IMR-90 (cell line): ENCODE data around the gene CMBL. TPM values are rescaled to one million over a fixed set of nuclear protein-coding genes. Genes with fewer than 3 reads are reported as not detected.

ENCODE experiments used
- ATAC-seq: fragments of 200-7000 bp; cut with Tn5 transposase; 2 replicates; pipeline ENCODE4 v1.9.1; 2020; ENCODE audit warnings: low read depth, mild to moderate bottlenecking, moderate library complexity
- BruUV-seq: library from RNA; stranded (reverse); fragments of 400-500 nt; replicated peaks from 2 replicates; lab custom pipeline; 2021; lab: Mats Ljungman, UMichigan
- CTCF ChIA-PET: fragments of 300-600 bp; formaldehyde crosslinking; extraction: SDS; loops from one replicate; lab custom pipeline; 2021; ENCODE audit warnings: antibody characterized with exemption; lab: Yijun Ruan, JAX
- POLR2A ChIA-PET: fragments of 300-600 bp; sonication (Branson Sonifier 250); formaldehyde crosslinking; loops from one replicate; lab custom pipeline; 2022; ENCODE audit warnings: antibody characterized with exemption; ENCODE audit not compliant: unreplicated experiment; lab: Charles Lee
- DNase-seq: peaks from one replicate; pipeline ENCODE4 v3.0.0; 2013
- H2AFZ ChIP-seq: replicated peaks from 2 replicates; pipeline ENCODE3; 2013; ENCODE audit warnings: low read length, mild to moderate bottlenecking; ENCODE audit not compliant: poor library complexity
- H2AK5ac ChIP-seq: 2 replicates; pipeline ENCODE4 v1.6.1; 2013; ENCODE audit warnings: low read depth, low read length, inconsistent platforms
- H2AK9ac ChIP-seq: replicated peaks from 2 replicates; pipeline ENCODE3; 2013; ENCODE audit warnings: mild to moderate bottlenecking, low read depth, low read length, moderate library complexity; ENCODE audit not compliant: poor library complexity
- H2BK120ac ChIP-seq: 2 replicates; pipeline ENCODE4 v1.6.1; 2013; ENCODE audit warnings: low read depth, low read length, inconsistent platforms
- H2BK15ac ChIP-seq: 3 replicates; pipeline ENCODE4 v1.6.1; 2013; ENCODE audit warnings: low read depth, low read length, inconsistent platforms
- H2BK20ac ChIP-seq: 2 replicates; pipeline ENCODE4 v1.6.1; 2013; ENCODE audit warnings: low read depth, mild to moderate bottlenecking, inconsistent platforms, low read length, moderate library complexity
- H2BK5ac ChIP-seq: 2 replicates; pipeline ENCODE4 v1.6.1; 2013; ENCODE audit warnings: mild to moderate bottlenecking, low read depth, low read length, inconsistent platforms; ENCODE audit not compliant: poor library complexity, severe bottlenecking
- H3K14ac ChIP-seq: replicated peaks from 2 replicates; pipeline ENCODE4 v1.6.1; 2013; ENCODE audit warnings: low read depth, low read length, inconsistent platforms
- H3K18ac ChIP-seq: 2 replicates; pipeline ENCODE4 v1.6.1; 2013; ENCODE audit warnings: low read depth, low read length, control low read depth
- H3K23ac ChIP-seq: 2 replicates; pipeline ENCODE4 v1.6.1; 2013; ENCODE audit warnings: low read depth, low read length, inconsistent platforms
- H3K27ac ChIP-seq: 2 replicates; pipeline ENCODE4 v1.5.1; 2013; ENCODE audit warnings: mild to moderate bottlenecking, control low read depth, low read length; ENCODE audit not compliant: insufficient read depth
- H3K27me3 ChIP-seq: 2 replicates; pipeline ENCODE4 v1.6.1; 2013; ENCODE audit warnings: low read length; ENCODE audit not compliant: control insufficient read depth, insufficient read depth
- H3K36me3 ChIP-seq: 2 replicates; pipeline ENCODE4 v1.6.1; 2013; ENCODE audit warnings: low read length, mixed read lengths; ENCODE audit not compliant: control insufficient read depth, insufficient read depth
- H3K4ac ChIP-seq: 2 replicates; pipeline ENCODE4 v1.6.1; 2013; ENCODE audit warnings: low read depth, low read length, inconsistent platforms
- H3K4me1 ChIP-seq: 2 replicates; pipeline ENCODE4 v1.6.1; 2013; ENCODE audit warnings: low read length, mixed read lengths; ENCODE audit not compliant: control insufficient read depth, insufficient read depth
- H3K4me2 ChIP-seq: 2 replicates; pipeline ENCODE4 v1.6.1; 2013; ENCODE audit warnings: low read depth, mild to moderate bottlenecking, control low read depth, low read length, moderate library complexity
- H3K4me3 ChIP-seq: 2 replicates; pipeline ENCODE4 v1.5.1; 2013; ENCODE audit warnings: low read depth, mild to moderate bottlenecking, control low read depth, low read length, moderate library complexity; ENCODE audit not compliant: insufficient read depth
- H3K56ac ChIP-seq: 2 replicates; pipeline ENCODE4 v1.6.1; 2013; ENCODE audit warnings: low read length, inconsistent platforms; ENCODE audit not compliant: insufficient read depth; ENCODE audit errors: extremely low read depth
- H3K79me1 ChIP-seq, 2 experiments: 2 replicates each; pipeline ENCODE4 v1.6.1; 2013; ENCODE audit warnings: low read length in 2 of 2, inconsistent platforms in 1 of 2, low read depth in 1 of 2
- H3K9ac ChIP-seq: 2 replicates; pipeline ENCODE4 v1.6.1; 2013; ENCODE audit warnings: low read depth, low read length, control low read depth
- H3K9me1 ChIP-seq: 2 replicates; pipeline ENCODE4 v1.6.1; 2013; ENCODE audit warnings: low read length, inconsistent platforms; ENCODE audit not compliant: insufficient read depth
- H3K9me3 ChIP-seq: 2 replicates; pipeline ENCODE4 v1.6.1; 2013; ENCODE audit warnings: low read length; ENCODE audit not compliant: control insufficient read depth, insufficient read depth
- H4K20me1 ChIP-seq: 2 replicates; pipeline ENCODE4 v1.6.1; 2013; ENCODE audit warnings: low read length, inconsistent platforms; ENCODE audit not compliant: insufficient read depth
- H4K5ac ChIP-seq: 2 replicates; pipeline ENCODE4 v1.6.1; 2013; ENCODE audit warnings: mild to moderate bottlenecking, low read depth, low read length, control low read depth
- H4K8ac ChIP-seq, 2 experiments: 2 replicates each; pipeline ENCODE4 v1.6.1; 2013; ENCODE audit warnings: low read depth in 2 of 2, low read length in 2 of 2, control low read depth in 1 of 2, inconsistent platforms in 1 of 2
- H4K91ac ChIP-seq: 2 replicates; pipeline ENCODE4 v1.6.1; 2013; ENCODE audit warnings: low read depth, low read length, inconsistent platforms; ENCODE audit not compliant: insufficient read depth
- BHLHE40 ChIP-seq: fragments of 150-350 bp; IDR thresholded peaks from 2 replicates; pipeline ENCODE4 v1.6.1; 2016; ENCODE audit warnings: mild to moderate bottlenecking, low read depth, low read length
- CEBPB ChIP-seq: IDR thresholded peaks from 2 replicates; pipeline ENCODE4 v1.6.1; 2012; ENCODE audit warnings: low read depth, low read length, improper control_type of control experiment
- CHD1 ChIP-seq: IDR thresholded peaks from 2 replicates; pipeline ENCODE4 v1.6.1; 2012; ENCODE audit warnings: low read depth, low read length, improper control_type of control experiment
- FOS ChIP-seq: fragments of 150-350 bp; IDR thresholded peaks from 2 replicates; pipeline ENCODE4 v1.6.1; 2016; ENCODE audit warnings: low read depth, low read length
- MAFK ChIP-seq: IDR thresholded peaks from 2 replicates; pipeline ENCODE4 v1.6.1; 2012; ENCODE audit warnings: low read depth, low read length, improper control_type of control experiment
- MAZ ChIP-seq: IDR thresholded peaks from 2 replicates; pipeline ENCODE4 v1.6.1; 2012; ENCODE audit warnings: low read depth, mild to moderate bottlenecking, low read length, improper control_type of control experiment, moderate library complexity, borderline replicate concordance
- MXI1 ChIP-seq: IDR thresholded peaks from 2 replicates; pipeline ENCODE4 v1.6.1; 2012; ENCODE audit warnings: low read depth, mild to moderate bottlenecking, low read length, moderate library complexity, borderline replicate concordance
- NFE2L2 ChIP-seq: fragments of 150-350 bp; IDR thresholded peaks from 2 replicates; pipeline ENCODE4 v1.6.1; 2016; ENCODE audit warnings: low read depth, mild to moderate bottlenecking, low read length
- POLR2A ChIP-seq: IDR thresholded peaks from 2 replicates; pipeline ENCODE4 v1.6.1; 2012; ENCODE audit warnings: mild to moderate bottlenecking, low read depth, low read length
- RAD21 ChIP-seq: IDR thresholded peaks from 2 replicates; pipeline ENCODE4 v1.6.1; 2012; ENCODE audit warnings: low read length, improper control_type of control experiment
- RCOR1 ChIP-seq: IDR thresholded peaks from 2 replicates; pipeline ENCODE4 v1.6.1; 2012; ENCODE audit warnings: mild to moderate bottlenecking, low read length, improper control_type of control experiment; ENCODE audit not compliant: insufficient replicate concordance
- RFX5 ChIP-seq: IDR thresholded peaks from 2 replicates; pipeline ENCODE4 v1.8.0; 2012; ENCODE audit warnings: low read depth, mild to moderate bottlenecking, low read length, moderate library complexity
- SMC3 ChIP-seq: fragments of 150-350 bp; IDR thresholded peaks from 2 replicates; pipeline ENCODE4 v1.6.1; 2016; ENCODE audit warnings: low read depth, mild to moderate bottlenecking, antibody characterized with exemption, low read length, moderate library complexity
- WGBS, 2 experiments: methylation state at CpG; one replicate each; pipeline versions ENCODE4 v1.1.5 to v1.1.7; 2013; ENCODE audit warnings: missing lambda C conversion rate in 2 of 2; ENCODE audit not compliant: insufficient read length in 1 of 2; ENCODE audit errors: extremely low coverage in 2 of 2; 5-methylcytosine and 5-hydroxymethylcytosine counted together
- dilution Hi-C: fragments of 300-500 bp; cut with HindIII; formaldehyde crosslinking; loops from one replicate; pipeline ENCODE4 v1.14.3; 2018; ENCODE audit warnings: low sequenced_read_pairs; ENCODE audit not compliant: unreplicated experiment
- in situ Hi-C: fragments of 300-500 bp; cut with MboI; formaldehyde crosslinking; loops from 3 replicates; pipeline ENCODE4 v1.14.3; 2019; ENCODE audit warnings: low sequenced_read_pairs, inconsistent platforms, mixed read lengths
- intact Hi-C: fragments of 100-400 bp; cut with micrococcal nuclease; formaldehyde crosslinking; loops from 2 replicates; pipeline ENCODE4 v1.10.0; 2022
- polyA plus RNA-seq, 3 experiments: library from polyadenylated mRNA; depleted of rRNA; stranded (reverse); fragments of >200 nt; gene quantifications; 2 replicates each; pipeline ENCODE4 v1.2.3, GENCODE V29; 2012; ENCODE audit warnings: low replicate concordance in 1 of 3
- total RNA-seq: library from RNA; depleted of rRNA; stranded (reverse); fragments of >200 nt; gene quantifications from 2 replicates; pipeline ENCODE4 v1.2.3, GENCODE V29; 2012
- TF ChIP-seq, protein P1 (sequence below): fragments of 150-350 bp; IDR thresholded peaks from 2 replicates; pipeline ENCODE4 v1.6.1; 2016; ENCODE audit warnings: low read depth, mild to moderate bottlenecking, low read length, moderate library complexity, borderline replicate concordance
- TF ChIP-seq, protein P2 (sequence below): conservative IDR thresholded peaks from 2 replicates; pipeline ENCODE4 v1.5.1; 2012; ENCODE audit warnings: mild to moderate bottlenecking, low read depth, low read length, improper control_type of control experiment

Gene CMBL
- total and polyA plus RNA-seq, 2 of the 4 experiments (the other 2 are of a cell fraction) = 5.0 to 26.3 TPM

DNA sequence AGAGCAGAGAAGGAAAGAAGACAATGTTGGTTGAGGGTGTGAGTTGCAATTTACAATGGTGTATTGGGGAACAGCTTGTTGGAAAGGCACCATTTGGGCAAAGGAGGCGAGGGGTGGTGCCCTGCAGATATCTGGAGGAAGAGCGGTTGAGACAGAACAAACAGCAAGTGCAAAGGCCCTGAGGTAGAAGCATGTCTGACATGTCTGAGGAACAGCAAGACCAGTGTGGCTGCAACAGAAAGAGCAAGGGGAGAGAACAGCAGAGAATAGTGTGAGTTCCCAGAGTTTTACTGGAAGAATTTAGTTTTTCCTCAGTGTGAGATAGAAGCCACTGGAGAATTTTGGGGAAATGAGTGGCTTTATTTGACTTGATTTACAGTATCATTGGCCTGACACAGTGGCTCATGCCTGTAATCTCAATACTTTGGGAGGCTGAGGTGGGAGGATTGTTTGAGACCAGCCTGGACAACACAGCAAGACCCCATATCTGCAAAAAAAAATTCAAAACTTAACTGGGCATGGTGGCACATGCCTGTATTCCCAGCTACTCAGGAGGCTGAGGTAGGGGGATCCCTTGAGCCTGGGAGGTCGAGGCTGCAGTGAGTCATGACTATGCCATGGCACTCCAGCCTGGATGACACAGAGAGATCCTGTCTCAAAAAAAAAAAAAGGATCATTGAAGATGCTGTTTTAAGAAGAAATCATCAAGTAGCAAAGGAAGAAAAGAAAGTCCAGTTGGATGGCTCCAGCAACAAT is 13.6 kb downstream of the CMBL start:
- H3K79me1 ChIP-seq = no peaks in the 10 kb centered on the region; a peak in 1 of 4 replicates
- no peak overlapping the region for H3K9ac ChIP-seq
- no peak overlapping the region for H3K23ac ChIP-seq
- ChIA-PET POLR2A (no interaction called here), CTCF (no interaction called here)
- H3K9me3 ChIP-seq = peaks cover 2% of the 10 kb centered on the region; the same call in 1 of the 2 replicates
- DNase-seq = peak; percentile 25
- H3K4me2 ChIP-seq = no peak overlapping the region
- no peak overlapping the region for H4K8ac ChIP-seq
- no peak for ATAC-seq
- no peaks in the 10 kb centered on the region for H3K36me3 ChIP-seq
- H4K20me1 ChIP-seq = no peaks in the 10 kb centered on the region
- no peak overlapping the region for H2BK20ac ChIP-seq
- no peak overlapping the region for H3K56ac ChIP-seq
- H3K4me1 ChIP-seq = no peaks in the 10 kb centered on the region
- H3K18ac ChIP-seq = no peak overlapping the region
- BruUV-seq = no TSS peak
- no peaks in the 10 kb centered on the region for H3K27me3 ChIP-seq
- H4K91ac ChIP-seq = no peak overlapping the region
- H3K27ac ChIP-seq = no peak overlapping the region
- H3K4ac ChIP-seq = no peak overlapping the region
- no peak overlapping the region for H2BK15ac ChIP-seq
- H4K5ac ChIP-seq = no peak overlapping the region
- no peak overlapping the region for H2BK120ac ChIP-seq
- H3K14ac ChIP-seq = no peak overlapping the region
- dilution Hi-C loops = no loop called here
- in situ Hi-C loops = no loop called here
- WGBS, 2 experiments = 85% methylated on average over 2 of the region's 3 CpGs; no CpG with 5 or more reads in 1 of the 2 experiments
- H2AK5ac ChIP-seq = 0 out of 2 replicates have a peak overlapping the region, but pooled peaks have one; percentile 12
- peaks cover 4% of the 10 kb centered on the region; the same call in 1 of the 2 replicates for H3K9me1 ChIP-seq
- no peak overlapping the region for H3K4me3 ChIP-seq
- no peak overlapping the region for H2AFZ ChIP-seq
- no peak overlapping the region for H2AK9ac ChIP-seq
- intact Hi-C loops = no loop called here
- H2BK5ac ChIP-seq = no peak overlapping the region
- no peak for TF ChIP-seq MAFK
- no peak for TF ChIP-seq BHLHE40
- no peak for TF ChIP-seq MAZ
- no peak for TF ChIP-seq SMC3
- TF ChIP-seq, protein P1, sequence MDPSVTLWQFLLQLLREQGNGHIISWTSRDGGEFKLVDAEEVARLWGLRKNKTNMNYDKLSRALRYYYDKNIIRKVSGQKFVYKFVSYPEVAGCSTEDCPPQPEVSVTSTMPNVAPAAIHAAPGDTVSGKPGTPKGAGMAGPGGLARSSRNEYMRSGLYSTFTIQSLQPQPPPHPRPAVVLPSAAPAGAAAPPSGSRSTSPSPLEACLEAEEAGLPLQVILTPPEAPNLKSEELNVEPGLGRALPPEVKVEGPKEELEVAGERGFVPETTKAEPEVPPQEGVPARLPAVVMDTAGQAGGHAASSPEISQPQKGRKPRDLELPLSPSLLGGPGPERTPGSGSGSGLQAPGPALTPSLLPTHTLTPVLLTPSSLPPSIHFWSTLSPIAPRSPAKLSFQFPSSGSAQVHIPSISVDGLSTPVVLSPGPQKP = no peak
- TF ChIP-seq POLR2A = no peak
- no peak for TF ChIP-seq CHD1
- TF ChIP-seq RAD21 = no peak
- TF ChIP-seq RCOR1 = no peak
- TF ChIP-seq CEBPB = no peak
- TF ChIP-seq FOS = no peak
- TF ChIP-seq MXI1 = no peak
- no peak for TF ChIP-seq RFX5
- no peak for TF ChIP-seq NFE2L2
- TF ChIP-seq, protein P2, sequence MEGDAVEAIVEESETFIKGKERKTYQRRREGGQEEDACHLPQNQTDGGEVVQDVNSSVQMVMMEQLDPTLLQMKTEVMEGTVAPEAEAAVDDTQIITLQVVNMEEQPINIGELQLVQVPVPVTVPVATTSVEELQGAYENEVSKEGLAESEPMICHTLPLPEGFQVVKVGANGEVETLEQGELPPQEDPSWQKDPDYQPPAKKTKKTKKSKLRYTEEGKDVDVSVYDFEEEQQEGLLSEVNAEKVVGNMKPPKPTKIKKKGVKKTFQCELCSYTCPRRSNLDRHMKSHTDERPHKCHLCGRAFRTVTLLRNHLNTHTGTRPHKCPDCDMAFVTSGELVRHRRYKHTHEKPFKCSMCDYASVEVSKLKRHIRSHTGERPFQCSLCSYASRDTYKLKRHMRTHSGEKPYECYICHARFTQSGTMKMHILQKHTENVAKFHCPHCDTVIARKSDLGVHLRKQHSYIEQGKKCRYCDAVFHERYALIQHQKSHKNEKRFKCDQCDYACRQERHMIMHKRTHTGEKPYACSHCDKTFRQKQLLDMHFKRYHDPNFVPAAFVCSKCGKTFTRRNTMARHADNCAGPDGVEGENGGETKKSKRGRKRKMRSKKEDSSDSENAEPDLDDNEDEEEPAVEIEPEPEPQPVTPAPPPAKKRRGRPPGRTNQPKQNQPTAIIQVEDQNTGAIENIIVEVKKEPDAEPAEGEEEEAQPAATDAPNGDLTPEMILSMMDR = no peak
